Large intestine (tissue), 3 donors: Measurements from ENCODE around the gene FUT7. TPM values are rescaled to one million over a fixed set of nuclear protein-coding genes. Genes with fewer than 3 reads are reported as not detected.

Experiments
- DNase-seq, 2 donors: peaks; one replicate each; pipeline versions ENCODE4 v3.0.0 to v3.0.0-alpha.2; 2013
- H3K27ac ChIP-seq: one replicate; pipeline ENCODE4 v1.5.1; 2013; ENCODE audit warnings: low read length
- H3K27me3 ChIP-seq: 2 replicates; pipeline ENCODE4 v1.6.1; 2013; ENCODE audit warnings: low read length; ENCODE audit not compliant: control insufficient read depth, insufficient read depth
- H3K36me3 ChIP-seq: 2 replicates; pipeline ENCODE4 v1.6.1; 2013; ENCODE audit warnings: low read length; ENCODE audit not compliant: control insufficient read depth, insufficient read depth
- H3K4me1 ChIP-seq: one replicate; pipeline ENCODE4 v1.6.1; 2013; ENCODE audit warnings: low read length; ENCODE audit not compliant: control insufficient read depth, insufficient read depth
- H3K4me3 ChIP-seq: one replicate; pipeline ENCODE4 v1.5.1; 2013; ENCODE audit warnings: low read length
- H3K9me3 ChIP-seq: one replicate; pipeline ENCODE4 v1.6.1; 2013; ENCODE audit warnings: mild to moderate bottlenecking, low read depth, low read length, moderate library complexity; ENCODE audit not compliant: control insufficient read depth
- WGBS: methylation state at CpG from one replicate; pipeline ENCODE4 v1.1.5; 2013; ENCODE audit warnings: low lambda C conversion rate; ENCODE audit not compliant: insufficient coverage; 5-methylcytosine and 5-hydroxymethylcytosine counted together
- polyA plus RNA-seq: library from polyadenylated mRNA; unstranded; fragments of 120-200 nt; gene quantifications from one replicate; pipeline ENCODE4 v1.2.1, GENCODE V29; 2013

Gene FUT7
- polyA plus RNA-seq, 1 donor: 0.69 TPM

DNA sequence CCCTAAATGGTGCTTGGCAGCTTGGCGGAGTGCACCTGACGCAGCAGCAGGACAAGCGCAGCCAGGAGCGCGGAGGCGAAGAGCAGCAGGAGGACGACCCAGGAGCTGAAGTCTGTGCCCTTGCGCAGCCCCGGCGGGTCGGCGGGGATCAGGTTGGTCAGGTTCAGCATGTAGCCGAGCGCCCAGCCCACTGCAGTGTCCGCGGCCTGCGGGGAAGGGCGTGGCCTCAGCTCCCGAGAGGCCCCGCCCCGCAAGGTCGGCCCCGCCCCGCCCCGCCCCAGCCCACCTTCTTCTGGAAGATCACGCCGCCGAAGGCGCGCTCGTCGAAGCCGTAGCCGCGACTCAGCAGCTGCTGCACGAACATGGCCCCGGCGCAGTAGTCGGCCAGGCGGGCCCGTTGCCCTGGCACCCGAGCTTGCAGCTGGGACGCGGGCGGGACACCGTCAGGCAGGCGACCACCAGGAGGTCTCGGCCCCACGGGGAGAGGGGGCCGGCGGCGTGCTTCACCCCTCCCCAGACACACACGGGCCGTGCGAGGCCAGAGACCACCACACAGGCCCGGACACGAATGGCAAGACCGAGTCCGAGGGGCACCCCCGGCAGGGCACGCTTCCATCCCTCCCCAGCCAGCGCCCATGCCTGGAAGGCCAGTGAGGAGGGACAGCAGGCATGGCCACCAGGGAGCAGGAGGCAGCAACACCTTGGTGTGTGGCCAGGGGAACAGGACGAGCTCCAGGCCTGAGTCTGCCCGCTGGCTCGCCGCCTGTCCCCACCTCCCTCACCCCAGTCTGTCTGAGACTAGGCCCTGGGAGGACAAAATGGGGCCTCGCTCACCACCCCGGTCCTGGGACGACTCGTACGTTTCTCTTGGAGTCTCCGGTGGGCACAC, 17.0 kb upstream of the FUT7 start:
- no CpG with 5 or more reads among the region's 72 CpGs for WGBS
- Histone ChIP-seq H3K4me1 (peaks cover 22% of the 10 kb centered on the region), H3K4me3 (no peak overlapping the region), H3K27me3 (peaks cover 83% of the 10 kb centered on the region), H3K27ac (no peak overlapping the region), H3K36me3 (no peaks in the 10 kb centered on the region), H3K9me3 (peaks cover 8% of the 10 kb centered on the region)
- DNase-seq: no peak

GRCh38 chr9:137046088-137046787, 14.3 kb upstream of the FUT7 start, which contains the start of gene NPDC1:
TSS of gene NPDC1 (minus strand) at chr9:137046177. CDS start at chr9:137045989, 188 bp downstream.
- WGBS: no CpG with 5 or more reads among the region's 57 CpGs
- peaks cover 23% of the 10 kb centered on the region for H3K4me1 ChIP-seq
- peaks cover 71% of the 10 kb centered on the region for H3K27me3 ChIP-seq
- H3K4me3 ChIP-seq: peak within 1 kb of the TSS; percentile 28
- peaks cover 8% of the 10 kb centered on the region for H3K9me3 ChIP-seq
- H3K27ac ChIP-seq: peak within 1 kb of the TSS; percentile 23
- DNase-seq: peak; percentile 66 to 68
- H3K36me3 ChIP-seq: no peaks in the 10 kb centered on the region

DNA sequence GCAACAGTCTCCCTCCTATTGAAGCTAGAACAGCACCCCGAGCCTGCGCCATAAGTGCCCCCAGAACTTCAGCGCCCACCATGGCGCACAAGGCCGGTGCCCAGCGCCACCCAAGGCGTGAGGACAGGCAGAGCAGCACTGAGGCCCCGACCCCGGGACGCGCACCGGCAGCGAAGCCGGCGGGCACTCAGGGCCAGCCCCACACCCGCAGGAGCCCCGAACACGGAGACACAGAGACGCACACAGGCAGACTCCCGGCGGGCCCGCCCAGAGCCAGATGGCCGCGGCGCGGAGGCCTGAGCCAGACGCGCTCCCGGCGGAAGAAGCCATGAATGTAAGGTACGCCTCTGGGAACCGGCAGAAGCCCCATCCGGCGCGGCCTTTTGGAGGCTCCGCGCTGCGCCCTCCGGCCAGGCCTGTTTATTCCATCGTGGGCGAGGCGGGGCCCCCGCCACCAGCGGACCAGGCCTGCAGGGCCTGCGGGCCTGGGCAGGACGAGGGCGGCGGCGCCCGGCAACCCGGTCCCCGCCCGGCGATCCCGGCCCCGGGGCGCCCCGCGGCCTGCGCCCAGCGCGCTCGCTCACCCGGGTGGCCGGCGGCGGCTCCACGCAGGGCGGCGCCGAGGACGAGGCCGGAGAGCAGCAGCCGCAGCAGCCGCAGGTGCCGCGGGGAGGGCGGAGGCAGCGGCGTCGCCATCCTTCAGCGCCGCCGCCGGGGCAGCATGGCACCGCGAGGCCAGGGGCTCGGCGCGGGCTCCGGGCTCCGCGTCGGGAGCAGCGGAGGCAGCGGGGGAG, 13.6 kb upstream of the FUT7 start:
- Histone ChIP-seq H3K9me3 (peaks cover 10% of the 10 kb centered on the region), H3K27me3 (peaks cover 68% of the 10 kb centered on the region), H3K4me3 (peak overlapping the region; percentile 28), H3K36me3 (no peaks in the 10 kb centered on the region), H3K27ac (no peak overlapping the region), H3K4me1 (peaks cover 23% of the 10 kb centered on the region)
- peak in 1 of 2 donors; percentile 50 for DNase-seq
- WGBS: no CpG with 5 or more reads among the region's 96 CpGs

DNA sequence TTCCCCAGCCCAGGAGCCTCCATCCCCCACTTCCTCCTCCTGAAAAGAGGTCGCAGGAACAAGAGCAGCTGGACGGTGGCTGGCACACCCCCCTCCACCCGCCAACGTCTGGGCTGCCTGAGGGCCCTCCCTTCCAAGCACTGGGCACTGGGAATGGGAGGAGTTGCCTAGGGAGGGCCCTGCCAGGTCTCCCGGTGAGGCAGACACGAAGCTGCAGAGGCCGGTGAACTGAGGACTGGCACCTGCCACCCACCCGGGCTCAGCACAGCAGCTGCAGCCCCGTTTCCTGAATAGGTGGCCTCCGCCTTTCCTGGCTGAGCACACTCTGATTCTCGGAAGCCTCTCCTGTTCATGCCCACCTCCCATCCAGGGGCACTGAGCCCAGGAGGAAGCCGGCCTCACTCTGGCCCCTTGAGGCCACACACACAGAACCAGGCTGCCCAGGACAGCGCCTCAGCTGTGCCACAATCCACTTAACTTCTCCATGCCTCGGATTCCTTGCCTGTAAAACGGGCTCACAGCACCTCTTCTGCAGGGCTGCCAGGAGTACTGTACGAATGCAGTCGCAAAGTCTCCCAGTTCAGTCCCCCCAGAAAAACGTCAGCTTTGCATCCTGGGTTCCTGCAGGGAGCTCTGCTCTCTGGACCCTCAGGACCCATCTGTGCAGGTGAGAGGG, 12.8 kb upstream of the FUT7 start:
- WGBS: no CpG with 5 or more reads among the region's 18 CpGs
- H3K9me3 ChIP-seq: peaks cover 12% of the 10 kb centered on the region
- H3K36me3 ChIP-seq: no peaks in the 10 kb centered on the region
- H3K27me3 ChIP-seq: peaks cover 59% of the 10 kb centered on the region
- H3K27ac ChIP-seq: no peak overlapping the region
- no peak for DNase-seq
- H3K4me3 ChIP-seq: peak overlapping the region; percentile 28
- H3K4me1 ChIP-seq: peaks cover 23% of the 10 kb centered on the region

DNA sequence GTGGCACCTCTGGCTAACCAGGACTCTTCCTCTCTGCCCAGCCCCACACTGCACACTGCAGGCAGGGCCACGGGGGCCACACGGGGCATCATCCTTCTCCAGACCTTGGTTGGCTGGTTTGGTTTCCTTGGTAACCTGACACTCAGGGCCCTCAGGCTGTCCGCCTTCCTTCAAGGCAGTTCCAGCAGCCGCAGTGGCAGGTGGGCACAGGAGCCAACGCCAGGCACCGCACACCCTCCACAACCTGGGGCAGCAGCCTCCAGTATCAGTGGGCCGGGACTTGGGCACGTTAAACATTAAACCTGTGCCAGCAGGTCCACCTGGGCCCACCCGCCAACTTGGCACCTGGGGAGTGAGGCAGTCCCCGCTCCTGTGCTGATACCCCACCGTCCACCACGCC, 12.1 kb upstream of the FUT7 start:
- H3K27ac ChIP-seq: no peak overlapping the region
- peaks cover 53% of the 10 kb centered on the region for H3K27me3 ChIP-seq
- H3K36me3 ChIP-seq: no peaks in the 10 kb centered on the region
- no peak overlapping the region for H3K4me3 ChIP-seq
- H3K9me3 ChIP-seq: peaks cover 10% of the 10 kb centered on the region
- no CpG with 5 or more reads among the region's 12 CpGs for WGBS
- H3K4me1 ChIP-seq: peaks cover 23% of the 10 kb centered on the region
- no peak for DNase-seq

GRCh38 chr9:137042751-137043727, 11.2 kb upstream of the FUT7 start:
- H3K9me3 ChIP-seq: peaks cover 9% of the 10 kb centered on the region
- H3K4me1 ChIP-seq: peaks cover 23% of the 10 kb centered on the region
- DNase-seq: no peak
- no peaks in the 10 kb centered on the region for H3K36me3 ChIP-seq
- H3K27me3 ChIP-seq: peaks cover 45% of the 10 kb centered on the region
- H3K4me3 ChIP-seq: no peak overlapping the region
- WGBS: no CpG with 5 or more reads among the region's 36 CpGs
- H3K27ac ChIP-seq: no peak overlapping the region

DNA sequence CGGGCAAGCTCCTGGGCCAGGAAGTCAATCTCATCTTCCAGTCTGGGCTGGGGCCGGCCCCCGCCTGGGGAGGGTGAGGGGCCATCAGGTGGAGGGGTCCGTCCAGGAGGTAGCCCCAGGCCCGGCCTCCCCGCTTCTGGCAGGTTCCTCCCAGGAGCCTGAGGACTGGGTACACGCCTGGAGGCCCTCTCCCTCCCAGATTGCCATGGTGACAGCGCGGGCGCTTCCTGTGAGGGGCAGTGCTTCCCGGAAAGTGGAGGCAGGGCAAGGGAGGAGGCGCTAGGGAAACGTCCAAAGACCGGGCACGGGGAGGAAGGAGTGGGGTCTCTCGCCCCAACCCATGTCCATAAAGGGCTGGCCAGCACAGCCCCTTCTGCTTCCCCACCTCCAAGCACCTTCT, 9.2 kb upstream of the FUT7 start:
- DNase-seq: no peak
- peaks cover 5% of the 10 kb centered on the region for H3K9me3 ChIP-seq
- no peak overlapping the region for H3K4me3 ChIP-seq
- WGBS: no CpG with 5 or more reads among the region's 16 CpGs
- H3K27me3 ChIP-seq: peaks cover 28% of the 10 kb centered on the region
- H3K4me1 ChIP-seq: peaks cover 19% of the 10 kb centered on the region
- no peaks in the 10 kb centered on the region for H3K36me3 ChIP-seq
- no peak overlapping the region for H3K27ac ChIP-seq

- Histone ChIP-seq H3K4me3 (no peak overlapping the region), H3K9me3 (peaks cover 4% of the 10 kb centered on the region), H3K27ac (no peak overlapping the region), H3K4me1 (peaks cover 19% of the 10 kb centered on the region), H3K27me3 (peaks cover 25% of the 10 kb centered on the region), H3K36me3 (no peaks in the 10 kb centered on the region)
- WGBS: no CpG with 5 or more reads among the region's 23 CpGs
- DNase-seq: no peak
Measured at GRCh38 chr9:137040568-137040967, 8.7 kb upstream of the FUT7 start.
